Stimulated activated CD8-positive, alpha-beta memory T cell treated with anti-CD3 and anti-CD28 coated beads, Interleukin-15, amount 100 ng/mL, for 24 hours (primary cell): ENCODE data around the gene PCID2.
"Not testable (repeated sequence)": the region's sequence is repeated elsewhere in the genome, so short reads cannot be mapped to it uniquely, and the experiment has no call there.

Source experiments
- DNase-seq: peaks from one replicate; pipeline ENCODE4 v3.0.0-alpha.2; 2020; ENCODE audit warnings: low read depth

PCID2 gene

GRCh38 chr13:113208421-113209335, at the start of gene PCID2:
PCID2 (minus strand) TSS chr13:113208669; CDS start chr13:113208634, 35 bp downstream.
- DNase-seq = peak; percentile 83

- not testable (repeated sequence) for DNase-seq
These were observed 49.4 kb upstream of the PCID2 start for GRCh38 chr13:113257908-113258307.

GRCh38 chr13:113252516-113253095, 44.1 kb upstream of the PCID2 start:
- no peak for DNase-seq

DNA sequence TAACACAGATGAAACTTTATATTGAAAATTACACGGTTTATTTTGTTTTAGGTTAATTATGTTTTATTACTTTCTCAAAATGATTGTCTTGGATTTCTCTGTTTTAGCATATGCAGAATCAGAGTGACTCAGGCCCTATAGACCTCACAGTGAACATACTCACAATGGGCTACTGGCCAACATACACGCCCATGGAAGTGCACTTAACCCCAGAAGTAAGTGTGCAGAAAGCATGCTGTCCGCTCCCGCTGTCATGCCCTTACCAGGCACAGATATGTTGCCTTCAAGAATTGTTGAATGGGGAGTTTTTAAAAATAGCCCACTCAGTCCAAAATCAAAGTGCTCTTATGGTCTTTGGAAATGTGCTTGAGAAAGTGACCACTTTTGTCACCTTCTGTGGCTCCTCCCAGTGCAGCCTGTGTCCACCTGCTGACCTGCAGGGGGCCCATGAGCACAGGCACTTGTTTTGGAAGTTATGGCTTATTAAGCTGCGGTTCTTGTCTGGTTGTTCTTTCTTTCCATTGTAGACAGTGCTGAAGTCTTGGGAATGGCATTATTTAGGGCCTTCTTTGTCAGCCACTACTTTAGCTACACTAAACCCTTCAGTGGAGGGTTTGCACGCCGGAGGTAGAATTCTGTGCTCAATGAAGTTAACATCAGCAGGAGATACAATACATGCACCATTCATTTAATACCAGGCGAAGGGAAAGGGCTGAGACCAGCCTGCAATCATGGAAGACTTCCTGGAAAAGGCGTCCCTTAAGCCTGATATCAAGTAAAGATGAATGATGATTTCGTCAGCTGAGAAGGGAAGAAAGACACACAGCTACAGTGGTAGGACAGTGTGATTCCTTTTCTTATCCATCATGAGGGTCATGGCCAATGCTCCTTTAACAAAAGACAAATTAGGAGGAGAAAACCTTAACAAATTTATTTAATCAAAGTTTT, 37.7 kb upstream of the PCID2 start:
- no peak for DNase-seq

- no peak for DNase-seq
These were observed 35.4 kb upstream of the PCID2 start for GRCh38 chr13:113243847-113244246.

DNA sequence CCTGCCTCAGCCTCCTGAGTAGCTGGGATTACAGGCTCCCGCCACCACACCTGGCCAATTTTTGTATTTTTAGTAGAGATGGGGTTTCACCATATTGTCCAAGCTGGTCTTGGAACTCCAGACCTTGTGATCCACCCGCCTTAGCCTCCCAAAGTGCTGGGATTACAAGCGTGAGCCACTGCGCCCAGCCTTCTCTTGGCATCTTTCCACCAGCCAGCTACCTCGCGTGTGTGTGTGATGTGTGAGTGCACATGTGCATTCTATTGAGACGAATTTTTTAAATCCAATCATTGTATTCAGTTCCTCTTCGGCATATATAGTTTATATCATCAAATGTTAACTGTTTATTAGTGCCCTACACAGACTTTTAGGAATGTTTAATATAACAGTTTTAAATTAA, 33.2 kb upstream of the PCID2 start:
- not testable (repeated sequence) for DNase-seq

GRCh38 chr13:113239986-113240385, 31.5 kb upstream of the PCID2 start:
- DNase-seq = no peak

DNA sequence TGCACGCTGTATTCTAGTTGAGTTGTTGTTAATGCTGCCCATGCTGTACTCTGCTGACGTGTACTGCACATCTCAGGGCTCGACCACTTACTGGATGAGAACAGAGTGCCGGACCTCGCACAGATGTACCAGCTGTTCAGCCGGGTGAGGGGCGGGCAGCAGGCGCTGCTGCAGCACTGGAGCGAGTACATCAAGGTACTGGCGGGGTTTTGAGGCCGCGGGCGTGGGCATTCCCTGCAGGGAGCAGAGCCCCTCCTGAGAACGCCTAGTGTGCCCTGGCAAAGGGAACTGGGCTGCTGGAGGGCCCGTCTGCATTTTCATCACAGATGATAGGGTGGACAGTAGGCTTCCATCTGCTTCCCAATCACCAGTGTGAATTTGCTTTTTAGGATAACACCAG, 30.9 kb upstream of the PCID2 start:
- DNase-seq = no peak

DNA sequence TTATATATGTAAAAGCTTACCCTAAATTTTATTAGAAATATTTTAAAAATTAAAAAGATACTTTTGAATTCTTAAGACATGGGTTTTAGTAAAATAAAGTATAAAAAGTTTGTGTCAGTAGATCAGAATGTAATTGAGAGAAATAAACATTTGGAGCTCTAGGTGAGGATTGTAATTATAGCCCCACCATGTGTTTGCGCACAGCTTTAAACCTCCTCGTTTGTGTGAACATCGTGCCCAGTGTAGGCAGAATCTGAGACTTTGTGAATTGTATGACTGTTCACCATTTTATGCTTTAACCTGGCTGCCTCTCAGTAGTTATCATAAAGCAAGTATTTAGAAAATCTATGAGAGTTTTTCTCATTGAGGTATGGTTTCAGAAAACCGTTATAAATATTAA, 30.1 kb upstream of the PCID2 start:
- DNase-seq = no peak

- DNase-seq = no peak
These were observed 24.6 kb upstream of the PCID2 start for GRCh38 chr13:113233101-113233500.

GRCh38 chr13:113232208-113233003, 23.9 kb upstream of the PCID2 start:
- DNase-seq = no peak

DNA sequence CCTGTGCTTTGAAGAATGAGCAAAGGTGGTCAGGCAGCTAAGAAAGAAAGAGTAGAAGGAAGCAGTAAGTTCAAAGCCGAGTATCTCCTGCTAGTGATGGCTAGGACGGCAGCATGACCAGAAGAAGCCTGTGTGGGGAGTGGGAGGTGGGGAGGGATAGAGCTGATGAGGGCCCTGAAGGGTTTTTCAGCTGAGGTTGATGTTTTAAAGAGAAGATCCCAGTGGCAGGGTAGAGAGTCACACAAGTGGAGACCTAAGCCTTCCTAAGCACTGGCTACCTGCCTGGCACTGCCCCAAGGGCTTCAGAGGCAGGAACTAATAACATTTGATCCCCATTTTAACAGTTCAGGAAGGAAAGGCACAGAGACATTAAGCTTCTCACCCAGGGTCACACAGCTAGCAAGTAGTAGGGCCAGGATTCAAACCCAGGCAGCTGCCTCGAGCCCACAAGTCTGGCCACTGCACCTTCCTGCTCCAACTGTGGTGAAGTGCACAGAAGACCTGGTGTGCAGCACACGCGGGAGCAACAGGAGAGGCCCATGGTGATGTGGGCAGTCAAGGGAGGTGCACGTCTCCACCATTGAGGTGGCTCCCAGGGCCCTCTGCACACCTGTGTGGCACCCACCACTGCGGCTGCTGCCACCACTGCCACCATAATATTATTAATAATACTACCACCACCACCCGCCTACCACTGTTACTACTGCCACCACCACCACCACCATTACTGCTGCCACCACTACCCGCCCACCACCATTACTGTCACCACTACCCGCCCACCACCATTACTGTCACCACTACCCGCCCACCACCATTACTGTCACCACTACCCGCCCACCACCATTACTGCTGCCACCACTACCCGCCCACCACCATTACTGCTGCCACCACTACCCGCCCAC, 23.1 kb upstream of the PCID2 start:
- no peak for DNase-seq

DNA sequence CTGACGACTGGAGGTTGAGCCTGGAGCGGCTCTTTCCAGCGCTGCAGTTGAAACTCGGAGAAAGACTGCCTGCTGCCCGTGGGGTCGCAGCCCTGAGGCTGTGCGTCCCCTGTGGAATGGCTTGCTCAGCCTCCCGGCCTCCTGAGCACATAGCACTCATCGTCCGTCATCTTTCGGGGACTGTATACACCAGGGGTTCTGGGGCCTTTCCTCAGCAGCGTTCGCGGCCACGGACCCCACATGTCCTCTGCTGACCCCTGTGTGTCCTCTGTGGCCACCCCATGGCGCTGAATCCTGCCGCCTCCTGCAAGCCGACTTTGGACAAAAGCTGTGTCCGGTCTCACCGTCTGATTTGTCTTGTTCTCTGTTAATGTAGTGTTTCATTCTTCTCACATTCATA, 21.3 kb upstream of the PCID2 start:
- no peak for DNase-seq

- DNase-seq = no peak
These were observed 20.7 kb upstream of the PCID2 start for GRCh38 chr13:113229161-113229560.

GRCh38 chr13:113226873-113227450, 18.5 kb upstream of the PCID2 start:
- no peak for DNase-seq

DNA sequence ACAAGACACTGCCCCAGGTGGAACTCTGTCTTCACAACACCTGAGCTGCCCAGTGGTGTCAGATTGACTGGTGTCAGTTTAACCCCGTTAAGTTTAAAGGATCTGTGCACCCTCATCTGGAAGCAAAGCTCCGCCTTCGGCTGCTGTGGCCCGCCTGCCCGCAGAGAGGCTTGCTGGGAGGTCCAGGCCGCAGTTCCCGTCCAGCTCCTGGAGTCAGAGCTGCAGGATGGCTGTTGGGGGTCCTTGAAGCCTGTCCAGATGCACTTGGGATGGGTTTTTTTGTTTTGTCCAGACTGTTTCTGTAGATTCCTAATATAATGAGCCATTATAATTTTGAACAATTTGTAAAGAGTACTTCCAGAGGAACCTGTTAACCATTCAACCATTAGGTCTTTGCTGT, 17.0 kb upstream of the PCID2 start:
- DNase-seq = no peak

GRCh38 chr13:113224486-113224885, 16.0 kb upstream of the PCID2 start:
- DNase-seq = no peak

GRCh38 chr13:113223070-113223469, 14.6 kb upstream of the PCID2 start:
- DNase-seq = no peak

DNA sequence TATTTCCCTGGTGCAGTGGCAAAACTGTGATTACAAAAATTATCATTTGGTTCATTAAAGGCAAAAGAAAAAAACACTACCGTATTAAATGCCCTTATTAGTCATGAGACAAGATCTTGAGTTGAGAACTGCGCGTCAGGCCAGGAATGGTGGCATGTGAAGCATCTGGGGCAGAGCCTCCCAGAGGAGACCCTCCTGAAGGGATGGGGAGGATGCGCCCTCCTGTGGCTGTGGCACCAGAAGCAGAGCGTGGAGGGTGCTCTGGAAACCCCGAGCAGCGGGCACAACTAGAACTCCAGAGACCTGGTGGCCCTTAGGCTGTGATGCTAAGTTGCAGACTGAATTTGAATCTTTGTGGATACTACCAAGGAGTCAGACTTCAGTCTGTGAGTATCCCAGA, 12.4 kb upstream of the PCID2 start:
- DNase-seq = no peak

- no peak for DNase-seq
These were observed 11.7 kb upstream of the PCID2 start for GRCh38 chr13:113220141-113220598.
